Osteocyte (in vitro differentiated cells): ENCODE measurements around the gene TENM4. TPM values are rescaled to one million over a fixed set of nuclear protein-coding genes. Genes with fewer than 3 reads are reported as not detected.

Source experiments
- DNase-seq: peaks from one replicate; pipeline ENCODE4 v3.0.0; 2021; ENCODE audit warnings: mixed read lengths; ENCODE audit not compliant: unreplicated experiment; ENCODE audit errors: extremely low spot score
- H3K27ac Mint-ChIP-seq: one replicate; pipeline ENCODE4 v1.8.0; 2021; ENCODE audit warnings: mild to moderate bottlenecking, mixed read lengths; ENCODE audit not compliant: unreplicated experiment
- H3K27me3 Mint-ChIP-seq: one replicate; pipeline ENCODE4 v1.8.0; 2021; ENCODE audit warnings: mixed read lengths; ENCODE audit not compliant: unreplicated experiment
- H3K36me3 Mint-ChIP-seq: one replicate; pipeline ENCODE4 v1.8.0; 2021; ENCODE audit warnings: mixed read lengths; ENCODE audit not compliant: unreplicated experiment
- H3K4me1 Mint-ChIP-seq: one replicate; pipeline ENCODE4 v1.8.0; 2021; ENCODE audit warnings: mixed read lengths; ENCODE audit not compliant: unreplicated experiment
- H3K4me3 Mint-ChIP-seq: one replicate; pipeline ENCODE4 v1.8.0; 2021; ENCODE audit warnings: mild to moderate bottlenecking, moderate library complexity, mixed read lengths; ENCODE audit not compliant: unreplicated experiment
- H3K9me3 Mint-ChIP-seq: one replicate; pipeline ENCODE4 v1.8.0; 2021; ENCODE audit warnings: mixed read lengths; ENCODE audit not compliant: unreplicated experiment
- CTCF ChIP-seq: fragments of 200-600 bp; sonication (generic); IDR thresholded peaks from 2 replicates; pipeline ENCODE4 v1.5.0; 2021; ENCODE audit warnings: antibody characterized with exemption, mild to moderate bottlenecking, moderate library complexity
- total RNA-seq: library from RNA; stranded (reverse); gene quantifications from 2 replicates; pipeline ENCODE4 v1.2.1, GENCODE V29; 2021

Gene TENM4
- total RNA-seq, 1 donor from 2014 or later: 74.1 TPM

GRCh38 chr11:78975081-78975480, 465.7 kb downstream of the TENM4 start:
- Mint-ChIP-seq H3K27me3 (peaks cover 2% of the 10 kb centered on the region), H3K36me3 (no peaks in the 10 kb centered on the region), H3K4me1 (no peaks in the 10 kb centered on the region), H3K27ac (no peak overlapping the region), H3K9me3 (no peaks in the 10 kb centered on the region), H3K4me3 (no peak overlapping the region)
- peak; percentile 19 for DNase-seq
- no peak for TF ChIP-seq CTCF

- no peak for DNase-seq
- Mint-ChIP-seq H3K27me3 (peaks cover 2% of the 10 kb centered on the region), H3K4me1 (no peaks in the 10 kb centered on the region), H3K36me3 (no peaks in the 10 kb centered on the region), H3K9me3 (no peaks in the 10 kb centered on the region), H3K27ac (no peak overlapping the region), H3K4me3 (no peak overlapping the region)
- TF ChIP-seq CTCF: no peak
Measured at GRCh38 chr11:78973876-78974275, 467.0 kb downstream of the TENM4 start.

GRCh38 chr11:78972590-78972989, 468.2 kb downstream of the TENM4 start:
- Mint-ChIP-seq H3K9me3 (no peaks in the 10 kb centered on the region), H3K4me3 (no peak overlapping the region), H3K4me1 (no peaks in the 10 kb centered on the region), H3K27ac (no peak overlapping the region), H3K27me3 (peaks cover 7% of the 10 kb centered on the region), H3K36me3 (no peaks in the 10 kb centered on the region)
- no peak for TF ChIP-seq CTCF
- DNase-seq: no peak

- Mint-ChIP-seq H3K27me3 (peaks cover 7% of the 10 kb centered on the region), H3K36me3 (no peaks in the 10 kb centered on the region), H3K4me3 (no peak overlapping the region), H3K9me3 (no peaks in the 10 kb centered on the region), H3K4me1 (no peaks in the 10 kb centered on the region), H3K27ac (no peak overlapping the region)
- DNase-seq: no peak
- TF ChIP-seq CTCF: no peak
Measured at GRCh38 chr11:78972177-78972576, 468.7 kb downstream of the TENM4 start.

- H3K36me3 Mint-ChIP-seq: no peaks in the 10 kb centered on the region
- H3K9me3 Mint-ChIP-seq: no peaks in the 10 kb centered on the region
- H3K4me1 Mint-ChIP-seq: no peaks in the 10 kb centered on the region
- H3K27ac Mint-ChIP-seq: no peak overlapping the region
- H3K4me3 Mint-ChIP-seq: no peak overlapping the region
- no peak for DNase-seq
- peaks cover 7% of the 10 kb centered on the region for H3K27me3 Mint-ChIP-seq
- TF ChIP-seq CTCF: no peak
Measured at GRCh38 chr11:78967811-78968210, 473.0 kb downstream of the TENM4 start.
